GM19455 (cell line): ENCODE data around the gene ZNF407.

ENCODE experiments used
- ATAC-seq: cut with Tn5 transposase; IDR thresholded peaks from one replicate; pipeline ENCODE4 v1.9.1; 2021; ENCODE audit not compliant: unreplicated experiment

The ZNF407 gene

DNA sequence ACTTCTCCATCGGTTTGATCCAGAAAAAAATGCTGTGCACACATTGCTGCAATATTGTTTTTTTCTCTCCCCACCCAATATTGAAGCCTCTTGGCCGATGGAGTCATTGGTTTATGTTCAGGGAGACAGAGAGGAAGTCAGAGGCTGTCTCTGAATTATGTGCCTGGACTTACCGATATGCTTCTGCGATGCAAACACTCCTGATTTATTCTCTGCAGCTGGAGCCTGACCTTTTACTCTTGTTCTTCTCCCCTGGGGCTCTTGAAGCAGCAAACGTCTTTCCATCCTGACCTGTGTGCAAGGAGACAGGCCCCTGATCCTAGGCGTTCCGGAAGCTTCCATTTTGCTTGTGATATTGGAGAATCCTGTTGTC, 511.6 kb downstream of the ZNF407 start:
- no peak for ATAC-seq

DNA sequence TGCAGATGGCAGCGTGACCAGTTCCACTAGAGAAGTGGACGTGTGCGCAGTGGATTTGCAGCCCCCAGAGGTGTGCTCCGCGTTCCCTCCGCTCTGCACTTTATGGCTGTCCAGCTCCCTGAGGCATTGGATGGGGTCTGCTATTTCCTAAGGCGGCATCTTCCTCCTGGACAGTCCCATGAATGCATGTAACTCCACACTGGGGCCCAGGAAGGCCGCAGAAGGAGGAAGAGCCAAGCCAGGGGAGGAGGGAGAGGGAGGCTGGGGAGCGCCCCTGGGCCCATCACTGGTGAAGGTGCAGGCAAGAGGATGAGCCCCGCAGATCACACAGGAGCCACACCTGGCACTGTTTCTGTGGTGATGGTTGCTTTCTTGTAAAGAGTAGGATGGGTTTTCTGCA, 512.1 kb downstream of the ZNF407 start:
- no peak for ATAC-seq

DNA sequence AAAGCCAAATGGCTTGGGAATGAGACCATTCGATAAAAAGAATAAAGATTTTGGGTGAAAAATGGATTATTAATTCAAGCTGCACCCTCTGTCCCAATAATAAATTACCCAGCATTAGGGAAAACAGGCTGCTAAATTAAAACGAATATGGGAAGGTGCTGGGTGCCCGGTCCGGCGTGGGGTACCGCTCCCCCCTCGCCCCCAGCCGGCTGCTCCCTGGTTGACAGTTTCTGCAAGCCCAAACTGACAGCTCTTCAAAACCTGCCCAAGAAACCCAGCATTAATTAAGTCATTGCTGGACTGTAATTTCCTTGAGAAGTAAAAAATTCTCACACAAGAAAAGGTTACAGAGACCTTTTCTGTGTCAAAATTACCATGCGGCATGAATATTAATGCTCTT, 512.6 kb downstream of the ZNF407 start:
- no peak for ATAC-seq

DNA sequence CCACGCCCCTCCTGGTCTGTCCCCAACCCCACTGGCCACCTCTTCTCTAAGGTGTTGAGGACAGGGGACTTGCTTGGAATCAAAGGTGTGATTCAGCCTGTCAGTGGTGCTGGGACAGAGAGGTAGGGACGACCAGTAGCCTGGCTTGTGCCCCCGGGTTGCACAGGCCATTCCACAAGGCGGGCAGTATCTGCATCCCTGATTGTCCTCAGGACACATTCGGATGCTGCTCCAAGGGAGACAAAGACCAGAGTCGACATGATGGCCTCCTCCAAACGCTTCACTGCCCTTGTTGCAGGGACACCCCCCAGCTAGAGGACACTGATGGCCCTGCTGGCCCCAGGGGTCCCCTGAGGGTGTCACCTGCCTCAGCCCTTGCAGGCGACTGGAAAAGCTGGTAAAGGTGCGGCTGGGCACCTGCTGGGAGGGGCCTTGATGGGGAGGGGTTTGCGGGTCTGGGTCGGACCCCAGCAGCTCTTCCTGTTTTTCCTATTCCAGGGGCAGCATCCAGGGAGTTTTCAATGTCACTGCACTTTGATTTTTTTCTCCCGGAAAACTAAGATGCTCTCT, 513.3 kb downstream of the ZNF407 start:
- no peak for ATAC-seq

DNA sequence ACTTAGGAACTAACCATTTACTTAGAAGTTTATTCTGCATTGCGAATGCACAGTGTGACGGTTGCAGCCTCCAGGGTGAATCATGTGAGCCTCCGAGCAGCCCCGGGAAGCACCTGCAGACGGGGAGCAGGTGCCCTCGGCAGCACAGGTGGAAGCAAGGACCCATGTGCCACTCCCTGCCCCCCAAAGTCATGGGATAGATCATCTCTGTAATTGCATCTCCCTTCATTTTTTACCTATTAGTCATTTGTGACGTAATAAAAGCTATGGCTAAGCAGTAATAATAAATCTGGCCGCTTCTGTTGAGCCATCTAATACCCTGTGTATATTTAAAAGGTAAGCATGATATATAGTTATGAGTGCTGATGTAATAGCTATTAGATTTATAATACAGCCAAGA, 514.1 kb downstream of the ZNF407 start:
- ATAC-seq, result no peak

DNA sequence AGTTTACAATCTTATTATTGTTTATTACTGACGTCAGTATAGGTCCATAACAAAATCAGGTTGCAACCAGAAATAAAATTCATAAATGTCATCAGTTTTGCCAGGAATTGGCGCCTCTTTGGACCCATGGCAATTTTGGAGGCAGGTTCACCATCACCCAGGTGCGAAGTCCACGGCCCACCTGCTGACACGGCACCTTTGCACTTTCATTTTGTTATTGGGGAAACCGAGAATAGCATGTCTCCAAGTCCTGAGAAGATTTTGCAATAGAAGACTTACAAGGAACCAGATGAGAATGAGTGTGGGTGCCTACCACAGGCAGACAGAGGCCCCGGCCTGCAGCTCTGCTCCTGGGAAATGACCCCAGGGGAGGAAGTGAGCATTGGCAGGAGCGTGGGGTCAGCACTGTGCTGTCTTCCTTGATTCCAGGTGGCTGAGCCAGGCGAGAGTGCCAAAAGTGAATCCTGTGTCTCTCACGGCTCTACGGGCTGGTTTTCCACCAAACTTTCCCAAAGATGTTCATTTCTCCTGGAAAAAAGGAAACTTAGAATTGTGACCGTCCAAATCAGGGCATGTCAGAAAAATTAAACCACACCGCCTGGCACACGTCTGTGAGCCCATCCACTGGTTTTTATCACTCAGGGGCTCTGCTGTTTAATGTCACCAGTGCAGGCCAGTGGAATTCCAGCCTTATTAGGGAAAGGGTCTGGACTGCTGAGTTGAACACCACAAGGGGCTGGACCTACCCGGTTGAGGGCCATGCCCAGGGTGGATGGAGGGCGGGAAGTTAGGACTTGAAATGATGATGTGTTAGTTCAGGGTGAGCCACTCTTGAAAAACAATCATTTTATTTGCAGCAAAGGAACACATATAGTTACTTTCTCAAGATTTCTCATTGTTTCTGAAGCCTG, 514.8 kb downstream of the ZNF407 start:
- ATAC-seq, result no peak

DNA sequence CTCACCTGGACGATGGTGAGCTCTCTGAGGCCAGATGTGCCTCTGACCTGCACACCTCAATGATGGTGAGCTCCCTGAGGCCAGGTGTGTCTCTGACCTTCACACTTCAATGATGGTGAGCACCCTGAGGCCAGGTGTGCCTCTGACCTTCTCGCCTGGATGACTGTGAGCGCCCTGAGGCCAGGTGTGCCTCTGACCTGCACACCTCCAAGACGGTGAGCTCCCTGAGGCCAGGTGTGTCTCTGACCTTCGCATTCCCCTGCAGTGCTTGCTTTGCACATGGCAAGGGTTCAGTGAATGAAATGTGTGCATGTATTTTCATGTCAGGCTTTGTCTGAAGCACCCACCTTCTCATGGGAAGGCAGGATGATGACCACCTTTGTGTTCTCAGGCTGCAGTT, 515.8 kb downstream of the ZNF407 start:
- ATAC-seq, result no peak

DNA sequence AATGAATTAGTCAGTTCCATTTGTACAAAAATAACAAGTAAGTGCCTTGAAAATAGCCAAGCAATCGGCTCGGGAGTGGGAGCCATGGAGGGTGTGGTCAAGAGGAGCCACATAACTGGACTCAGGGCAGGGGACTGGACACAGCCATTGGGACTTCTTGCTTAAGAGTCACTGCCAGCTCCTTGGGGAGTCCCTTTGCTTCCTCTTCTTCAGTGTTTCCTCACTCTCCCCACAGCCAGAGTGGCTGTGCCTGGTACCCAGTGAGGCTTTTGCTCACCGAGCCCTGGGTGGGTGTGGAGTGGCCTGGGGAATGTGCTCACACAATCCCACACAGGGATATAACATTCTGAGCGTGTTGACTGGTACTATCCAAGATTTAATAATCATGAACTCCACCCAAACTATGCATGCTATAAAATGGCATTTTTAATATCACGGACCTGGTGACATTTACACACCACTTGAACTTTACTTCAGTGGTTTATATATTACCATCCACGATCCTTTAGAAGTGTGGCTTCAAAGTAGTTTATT, 516.6 kb downstream of the ZNF407 start:
- no peak for ATAC-seq
